Epithelial cell of prostate (primary cell): ENCODE measurements around the gene TBX4.
A peak's percentile ranks its signal among the peaks of the same experiment; 100 is the strongest.

Experiments
- DNase-seq: peaks from one replicate; pipeline ENCODE4 v3.0.0-alpha.2; 2011; ENCODE audit warnings: low read depth, low spot score
- H3K27ac ChIP-seq: fragments of 450-650 bp; 2 replicates; pipeline ENCODE4 v1.5.1; 2017; ENCODE audit warnings: mild to moderate bottlenecking

TBX4 gene

GRCh38 chr17:61478790-61479492, 26.7 kb downstream of the TBX4 start:
- no peak overlapping the region for H3K27ac ChIP-seq
- no peak for DNase-seq

DNA sequence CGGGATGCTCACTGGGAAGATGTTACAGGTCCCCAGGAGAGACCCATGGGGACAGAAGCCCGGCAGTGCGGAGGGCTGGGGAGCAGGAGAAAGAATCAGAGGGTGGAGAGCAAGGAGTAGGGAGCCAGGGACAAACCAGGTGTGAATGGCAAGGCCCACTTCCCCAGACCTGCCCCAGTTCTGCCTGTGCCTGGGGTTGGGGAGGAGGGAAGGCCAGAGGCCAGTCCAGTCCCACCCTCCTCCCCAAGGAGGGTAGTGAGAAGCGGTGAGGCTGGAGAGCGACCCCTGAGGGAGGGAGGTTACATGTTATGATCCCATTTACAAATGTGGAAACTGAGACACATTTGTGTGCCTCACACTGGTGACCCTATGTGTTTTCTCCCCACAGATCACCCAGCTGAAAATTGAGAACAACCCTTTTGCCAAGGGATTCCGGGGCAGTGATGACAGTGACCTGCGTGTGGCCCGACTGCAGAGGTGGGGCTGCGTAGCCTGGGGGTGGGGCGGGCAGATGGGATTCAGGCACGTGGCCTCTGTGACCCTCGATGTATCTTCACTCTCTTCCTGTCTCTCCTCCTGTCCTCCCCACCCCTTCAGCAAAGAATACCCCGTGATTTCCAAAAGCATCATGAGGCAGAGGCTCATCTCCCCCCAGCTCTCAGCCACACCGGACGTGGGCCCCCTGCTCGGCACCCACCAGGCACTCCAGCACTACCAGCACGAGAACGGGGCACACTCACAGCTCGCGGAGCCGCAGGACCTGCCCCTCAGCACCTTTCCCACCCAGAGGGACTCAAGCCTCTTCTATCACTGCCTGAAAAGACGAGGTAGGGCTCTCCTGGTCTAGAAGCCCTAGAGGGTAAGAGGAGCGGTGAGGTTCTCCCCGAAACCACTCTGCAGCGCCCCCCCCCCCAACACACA, 27.5 kb downstream of the TBX4 start:
- no peak for DNase-seq
- no peak overlapping the region for H3K27ac ChIP-seq

DNA sequence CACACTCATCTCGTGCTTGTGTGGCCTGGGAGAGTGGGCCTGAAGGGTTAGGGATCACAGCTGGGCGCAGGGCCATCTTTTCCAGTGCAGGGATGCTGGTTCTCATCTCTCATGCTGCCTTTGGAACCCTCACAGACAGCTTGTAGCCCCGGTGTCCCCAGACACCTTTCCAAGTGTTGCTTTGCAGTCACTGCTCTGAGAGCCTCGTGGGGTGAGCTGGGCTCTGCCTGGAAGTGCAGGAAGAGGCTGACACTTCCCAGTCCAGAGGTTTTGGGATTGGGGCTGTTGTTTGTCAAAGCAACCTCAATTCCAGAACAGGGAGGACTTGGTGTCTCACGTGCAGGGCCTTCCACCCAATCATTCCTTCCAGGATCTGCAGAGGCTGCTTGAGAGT, 28.2 kb downstream of the TBX4 start:
- DNase-seq: no peak
- H3K27ac ChIP-seq: no peak overlapping the region

DNA sequence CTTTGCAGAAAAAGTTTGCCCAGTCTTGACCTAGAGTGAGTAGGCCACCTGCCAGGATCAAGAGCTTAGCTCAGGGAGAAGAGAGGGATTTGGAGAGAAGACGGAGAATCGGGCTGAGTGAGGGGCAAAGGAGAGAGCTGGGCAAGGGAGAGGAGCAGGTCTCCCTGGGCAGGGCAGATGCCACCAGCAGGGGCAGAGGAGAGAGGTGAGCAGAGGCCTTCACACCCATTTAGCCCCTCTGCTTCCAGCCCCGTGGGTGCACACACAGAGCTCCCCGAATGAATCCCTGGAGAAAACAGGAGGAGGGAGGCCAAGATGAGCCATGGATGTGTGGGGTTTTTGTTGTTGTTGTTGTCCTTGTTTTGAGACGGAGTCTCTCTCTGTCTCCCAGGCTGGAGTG, 29.2 kb downstream of the TBX4 start:
- H3K27ac ChIP-seq: no peak overlapping the region
- DNase-seq: no peak

DNA sequence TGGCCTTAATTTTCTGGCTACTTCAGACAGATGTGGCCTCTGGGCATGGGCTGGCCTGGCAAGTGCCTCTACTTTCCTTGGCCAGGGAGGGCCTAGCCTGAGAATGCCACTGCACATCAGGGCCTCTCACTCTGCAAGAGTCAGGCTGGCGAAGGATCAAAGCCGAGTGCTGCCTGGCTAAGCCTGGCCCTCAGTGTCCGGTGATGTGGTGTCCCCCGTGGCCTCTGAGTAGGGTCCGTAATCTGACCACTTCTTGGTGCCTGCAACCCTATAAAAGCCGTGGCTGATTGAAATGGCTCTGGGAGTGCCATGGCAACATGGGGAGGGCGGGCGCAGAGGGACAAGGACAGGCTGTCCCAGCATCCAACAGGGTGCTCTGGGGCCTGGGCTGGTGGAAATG, 30.2 kb downstream of the TBX4 start:
- H3K27ac ChIP-seq: no peak overlapping the region
- no peak for DNase-seq

GRCh38 chr17:61483778-61484116, 31.5 kb downstream of the TBX4 start:
- H3K27ac ChIP-seq: no peak overlapping the region

GRCh38 chr17:61484174-61484573, 32.0 kb downstream of the TBX4 start:
- H3K27ac ChIP-seq: no peak overlapping the region

More at GRCh38 chr17:61483778-61484116, 31.5 kb downstream of the TBX4 start:
- DNase-seq: no peak

DNA sequence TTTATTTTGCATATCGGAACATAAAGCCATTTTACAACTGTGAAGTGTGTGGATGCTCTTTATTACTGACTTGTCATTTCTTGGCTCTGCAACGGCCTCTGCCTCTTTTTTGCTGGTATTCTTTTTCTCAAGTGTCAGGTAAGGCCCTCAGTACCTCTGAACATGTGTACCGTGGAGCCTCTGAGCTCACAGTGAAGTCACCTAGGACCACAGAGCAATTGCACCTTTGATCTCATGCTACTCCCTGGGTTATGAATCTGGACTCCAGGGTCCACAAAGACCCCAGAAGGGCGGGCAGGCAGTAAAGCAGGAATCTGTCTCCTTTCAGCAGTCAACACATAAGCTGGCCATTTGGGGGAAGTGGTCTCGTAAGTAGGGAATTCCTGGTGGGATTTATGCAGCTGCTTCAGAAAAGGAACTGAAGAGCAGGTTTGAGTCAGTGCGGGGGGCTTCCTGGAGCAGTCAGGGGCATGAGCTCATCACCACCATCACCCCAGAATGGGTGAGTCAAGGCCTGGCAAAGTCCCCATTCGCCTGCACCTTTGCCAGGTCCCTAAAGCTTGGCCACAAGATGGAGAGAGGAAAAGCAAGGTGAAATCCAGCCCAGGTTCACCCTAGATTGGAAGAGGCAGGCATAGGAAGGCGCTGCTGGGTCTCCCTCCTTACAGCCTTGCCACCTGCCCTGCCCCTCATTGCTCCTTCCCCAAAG, 33.0 kb downstream of the TBX4 start:
- no peak for DNase-seq

More at GRCh38 chr17:61484174-61484573, 32.0 kb downstream of the TBX4 start:
- DNase-seq: no peak

DNA sequence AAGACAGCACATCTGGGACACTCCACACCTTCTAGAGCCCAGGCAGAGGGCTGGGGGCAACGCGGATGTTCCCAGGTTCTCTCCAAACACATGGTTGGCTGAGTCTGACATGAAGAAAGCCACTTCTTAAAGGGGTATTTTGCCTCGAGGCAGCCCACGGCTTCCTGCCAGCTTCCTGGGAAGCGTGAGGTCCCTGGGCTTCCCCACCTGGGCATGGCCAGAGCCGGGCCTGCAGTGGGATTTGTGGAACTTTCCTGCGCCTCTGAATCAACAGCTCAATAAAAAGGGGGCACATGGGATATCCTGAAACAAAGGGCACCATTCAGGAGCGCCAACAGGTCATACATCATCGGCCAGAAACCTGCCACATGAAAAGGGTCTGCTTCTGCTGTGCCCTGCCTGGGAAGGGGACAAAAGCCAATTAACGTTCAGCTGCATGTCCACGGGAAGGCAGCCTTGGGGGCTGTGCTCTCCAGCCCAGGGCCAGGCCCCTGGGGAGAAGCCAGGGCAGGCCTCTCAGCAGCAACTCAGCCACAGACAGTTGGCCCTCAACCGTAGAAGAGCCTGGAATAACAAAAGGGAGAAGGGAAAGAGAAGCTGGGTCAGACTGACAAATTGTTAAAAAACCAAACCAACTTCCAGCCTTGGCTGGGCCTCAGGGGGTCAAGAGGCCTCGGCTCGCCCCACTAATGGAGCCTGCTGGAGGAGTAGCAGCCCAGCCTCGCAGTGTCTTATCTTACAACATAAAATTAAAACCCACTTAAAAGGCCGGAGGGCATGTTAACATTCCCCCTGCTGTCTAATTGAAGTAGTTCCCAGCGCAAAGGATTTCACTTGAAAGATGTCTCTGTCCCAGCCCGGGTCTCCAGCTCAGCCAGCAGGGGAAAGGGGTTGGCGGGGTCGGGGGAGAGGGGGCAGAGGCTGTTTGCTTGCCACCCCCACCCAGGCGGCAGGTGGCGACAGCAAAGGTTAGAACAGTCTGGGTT, 34.2 kb downstream of the TBX4 start:
- no peak for DNase-seq

More for the DNA sequence above, 33.0 kb downstream of the TBX4 start:
- no peak overlapping the region for H3K27ac ChIP-seq

DNA sequence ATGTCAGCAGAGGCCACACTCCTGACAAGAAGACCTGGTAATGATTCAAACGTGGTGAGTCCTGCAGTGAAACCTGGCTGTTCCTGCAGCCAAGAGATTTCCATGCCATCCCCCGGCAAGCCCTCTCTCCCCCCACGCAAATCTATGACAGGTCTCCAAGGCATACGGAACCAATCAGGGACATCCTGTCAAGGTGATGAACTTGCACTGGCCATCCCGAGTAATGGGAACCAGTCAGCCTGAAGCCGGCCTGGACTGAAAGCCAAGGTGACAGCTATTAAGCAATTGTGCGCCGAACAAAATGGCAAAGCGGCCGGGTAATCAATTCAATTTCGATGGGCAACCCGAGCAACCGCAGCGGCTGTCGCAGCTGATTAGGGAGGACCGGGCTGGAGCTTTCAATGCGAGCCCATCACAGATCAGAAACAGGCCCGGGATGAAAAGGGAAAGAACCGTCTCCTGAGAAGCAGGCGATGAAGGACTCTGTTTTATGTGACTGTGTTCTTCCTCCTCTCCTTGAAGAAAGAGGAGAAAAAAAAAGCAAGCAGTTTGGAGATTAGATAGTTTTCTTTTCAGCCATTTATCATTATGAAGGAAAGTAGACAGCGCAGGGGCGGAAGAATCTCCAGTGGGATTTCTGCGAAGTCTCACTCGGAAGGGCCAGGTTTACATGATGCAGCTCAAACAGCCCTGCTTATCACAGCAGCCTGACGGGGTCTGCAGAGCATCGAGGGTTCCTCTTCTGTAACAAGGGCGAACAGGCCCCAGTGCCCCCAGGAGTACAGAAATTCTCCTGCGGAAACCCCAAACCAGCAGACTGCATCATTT, 35.2 kb downstream of the TBX4 start:
- H3K27ac ChIP-seq: no peak overlapping the region
- no peak for DNase-seq

More for the DNA sequence above, 34.2 kb downstream of the TBX4 start:
- H3K27ac ChIP-seq: no peak overlapping the region

DNA sequence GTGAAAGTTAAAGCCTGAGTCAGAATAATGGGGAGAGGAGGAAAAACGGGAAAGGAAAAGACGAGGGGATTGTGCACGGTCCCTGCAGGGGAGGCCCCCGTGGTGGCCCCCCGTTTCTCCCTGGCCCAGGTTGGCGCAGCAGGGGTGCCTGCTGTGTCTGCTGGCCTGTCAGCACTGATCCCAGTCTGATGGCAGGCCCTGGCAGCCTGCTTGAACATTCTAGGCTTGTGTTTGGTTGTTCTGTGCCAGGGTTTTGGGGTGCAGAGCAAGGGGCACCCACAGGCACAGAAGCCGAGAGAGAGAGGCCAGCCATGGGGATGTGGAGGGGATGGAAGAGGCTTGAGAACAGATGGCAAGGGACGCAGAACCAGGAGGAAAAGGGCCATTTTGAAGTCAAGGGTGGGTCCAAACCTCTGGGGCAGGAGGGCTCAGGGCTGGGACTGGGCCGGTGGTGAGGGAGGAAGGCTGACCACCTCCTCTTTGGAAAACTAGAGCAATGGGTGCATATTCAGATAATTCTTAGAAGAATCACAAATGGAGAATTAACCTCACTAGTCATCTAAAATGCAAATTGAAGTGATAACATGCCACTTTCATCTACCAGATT, 35.9 kb downstream of the TBX4 start:
- H3K27ac ChIP-seq: no peak overlapping the region
- DNase-seq: no peak

DNA sequence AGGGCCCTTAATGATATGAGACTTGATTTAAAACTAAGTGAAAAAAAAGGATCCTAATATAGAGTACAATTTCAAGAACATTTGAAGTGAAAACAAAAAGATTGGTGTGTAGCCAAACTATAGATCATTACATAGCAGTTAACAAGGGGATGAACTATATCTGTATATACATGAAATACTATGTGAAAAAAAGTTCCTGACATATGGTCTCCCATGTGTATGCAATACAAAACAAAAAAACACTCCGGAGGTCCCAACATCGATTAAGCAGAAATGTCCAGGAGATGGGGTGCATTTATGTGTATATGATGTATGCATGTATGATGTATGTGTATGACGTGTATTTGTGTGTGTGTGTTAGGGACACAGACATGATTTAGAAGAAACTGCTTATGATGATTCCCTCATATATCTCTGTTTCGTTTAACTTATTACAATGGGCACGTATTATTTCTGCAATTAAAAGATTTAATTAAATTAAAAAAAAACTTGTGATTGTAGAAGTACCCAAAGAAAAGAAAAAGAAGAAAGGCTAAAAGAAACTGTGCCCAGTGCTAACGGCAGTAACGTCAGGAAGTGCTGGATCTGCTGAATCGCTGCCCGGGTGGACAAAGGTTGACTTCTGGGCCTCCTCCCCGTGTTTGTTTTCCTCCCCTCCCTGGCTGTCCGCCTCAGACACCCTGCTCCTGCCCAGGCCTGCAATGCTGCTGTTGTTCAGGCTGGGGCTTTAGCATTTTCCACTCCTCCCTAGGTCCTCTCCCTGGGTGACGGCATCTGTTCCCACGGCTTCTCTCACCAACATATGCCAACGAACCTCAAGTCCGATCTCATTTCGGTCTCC, 36.9 kb downstream of the TBX4 start:
- peak; percentile 40 for DNase-seq

GRCh38 chr17:61489719-61490490, 37.7 kb downstream of the TBX4 start:
- DNase-seq: no peak
- no peak overlapping the region for H3K27ac ChIP-seq

More for the DNA sequence above, 36.9 kb downstream of the TBX4 start:
- no peak overlapping the region for H3K27ac ChIP-seq

DNA sequence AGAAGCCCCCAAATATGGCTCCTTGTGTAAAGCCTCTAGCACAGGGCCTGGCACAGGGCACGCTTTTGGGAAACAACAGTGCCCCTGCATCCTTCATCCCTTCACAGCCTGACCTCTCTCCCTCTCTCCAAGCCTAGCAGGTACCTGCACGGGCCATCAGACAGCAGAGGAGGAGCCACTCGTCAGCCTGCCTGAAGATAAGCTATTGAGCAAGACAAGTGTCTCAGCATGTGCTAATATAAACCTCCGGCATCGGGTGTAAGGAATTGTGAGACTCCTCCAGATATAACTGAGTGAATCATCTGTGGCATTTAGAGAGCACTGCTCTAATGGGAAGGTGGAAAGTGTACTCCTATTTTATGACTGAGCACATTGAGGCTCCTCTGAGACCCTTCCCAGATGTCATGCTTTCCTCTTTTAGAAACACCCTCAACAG, 38.3 kb downstream of the TBX4 start:
- H3K27ac ChIP-seq: no peak overlapping the region
- peak; percentile 78 for DNase-seq

GRCh38 chr17:61491981-61492380, 39.8 kb downstream of the TBX4 start:
- H3K27ac ChIP-seq: no peak overlapping the region
- DNase-seq: no peak

DNA sequence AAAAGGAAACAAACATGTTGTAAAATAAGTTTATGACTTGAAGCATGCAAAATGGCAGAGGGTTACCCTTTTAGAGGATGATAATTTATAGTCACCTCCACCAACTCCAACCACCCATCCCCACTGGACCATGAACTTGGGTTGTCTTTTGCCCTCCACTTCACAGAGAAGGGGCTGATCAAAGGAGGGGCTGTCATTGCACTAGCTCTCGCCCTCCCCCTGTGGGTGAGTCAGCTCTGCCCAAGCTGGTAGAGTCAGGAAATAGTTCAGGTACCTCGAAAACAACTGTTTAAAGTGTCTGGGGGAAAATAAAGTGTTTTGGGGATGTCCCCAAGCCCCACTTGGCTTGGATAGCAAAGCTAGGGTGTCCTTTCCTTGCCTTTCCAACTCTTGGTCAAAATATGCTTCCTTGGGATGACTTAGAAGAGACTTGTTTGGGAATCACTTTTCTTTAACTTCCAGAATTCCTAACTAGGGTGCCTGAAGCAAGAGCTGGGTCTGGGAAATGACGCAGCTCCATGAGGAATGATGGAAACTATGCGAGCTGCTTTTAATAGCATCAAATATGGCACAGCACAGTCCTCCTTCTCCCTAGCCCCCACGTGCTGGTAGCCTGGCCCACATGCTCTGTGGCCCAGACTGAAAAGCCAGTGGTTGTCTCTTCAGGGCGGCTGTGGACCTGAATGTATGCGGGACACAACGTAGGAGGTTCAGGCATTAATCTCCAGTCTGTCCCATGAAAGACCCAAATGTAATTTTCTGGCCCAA, 40.7 kb downstream of the TBX4 start:
- DNase-seq: no peak
- no peak overlapping the region for H3K27ac ChIP-seq
